HPDE6-E6E7 (cell line): Measurements from ENCODE around the gene LCN15.
A peak's percentile ranks its signal among the peaks of the same experiment; 100 is the strongest.
"Not testable (repeated sequence)": the region's sequence is repeated elsewhere in the genome, so short reads cannot be mapped to it uniquely, and the experiment has no call there.

Source experiments
- DNase-seq: peaks from one replicate; pipeline ENCODE4 v3.0.0; 2011; ENCODE audit warnings: missing footprints; ENCODE audit errors: extremely low spot score

LCN15 gene

GRCh38 chr9:136794281-136794999 is 30.1 kb upstream of the LCN15 start:
- DNase-seq, result no peak

- no peak for DNase-seq
These were observed 29.0 kb upstream of the LCN15 start for GRCh38 chr9:136793086-136793946.

DNA sequence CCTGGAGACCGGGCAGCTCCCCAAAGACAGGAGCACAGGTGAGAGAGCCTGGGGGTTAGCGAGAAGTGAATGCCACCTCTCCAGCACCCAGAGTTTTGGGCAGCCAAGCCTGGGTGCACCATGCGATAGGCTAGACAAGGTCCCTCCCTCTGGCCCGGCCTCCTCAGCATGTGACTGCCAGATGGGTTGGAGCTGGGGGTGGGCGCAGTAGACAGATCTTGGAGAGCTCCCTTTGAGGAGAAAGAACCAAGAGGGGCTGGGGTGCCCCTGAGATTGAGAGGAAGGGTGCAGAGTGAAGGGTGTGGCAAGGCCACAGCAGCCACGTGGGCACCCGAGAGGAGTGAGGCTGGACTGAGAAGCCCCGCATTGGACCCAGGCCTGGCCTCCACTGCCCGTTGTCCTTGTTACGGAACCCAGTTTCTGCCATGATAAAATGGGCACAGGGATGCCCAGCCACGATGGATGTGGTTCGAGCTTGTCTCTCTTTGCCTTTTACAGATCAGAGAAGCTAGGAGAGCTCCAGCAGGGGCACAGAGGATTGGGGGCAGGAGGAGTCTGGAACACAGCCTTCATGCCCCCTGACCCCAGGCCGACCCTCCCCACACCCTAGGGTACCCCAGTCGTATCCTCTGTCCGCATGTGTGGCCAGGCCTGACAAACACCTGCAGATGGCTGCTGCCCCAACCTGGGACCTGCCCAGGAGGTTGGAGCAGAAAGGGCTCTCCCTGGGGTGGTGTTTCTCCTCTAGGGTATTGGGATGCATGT is 28.2 kb upstream of the LCN15 start:
- no peak for DNase-seq

DNA sequence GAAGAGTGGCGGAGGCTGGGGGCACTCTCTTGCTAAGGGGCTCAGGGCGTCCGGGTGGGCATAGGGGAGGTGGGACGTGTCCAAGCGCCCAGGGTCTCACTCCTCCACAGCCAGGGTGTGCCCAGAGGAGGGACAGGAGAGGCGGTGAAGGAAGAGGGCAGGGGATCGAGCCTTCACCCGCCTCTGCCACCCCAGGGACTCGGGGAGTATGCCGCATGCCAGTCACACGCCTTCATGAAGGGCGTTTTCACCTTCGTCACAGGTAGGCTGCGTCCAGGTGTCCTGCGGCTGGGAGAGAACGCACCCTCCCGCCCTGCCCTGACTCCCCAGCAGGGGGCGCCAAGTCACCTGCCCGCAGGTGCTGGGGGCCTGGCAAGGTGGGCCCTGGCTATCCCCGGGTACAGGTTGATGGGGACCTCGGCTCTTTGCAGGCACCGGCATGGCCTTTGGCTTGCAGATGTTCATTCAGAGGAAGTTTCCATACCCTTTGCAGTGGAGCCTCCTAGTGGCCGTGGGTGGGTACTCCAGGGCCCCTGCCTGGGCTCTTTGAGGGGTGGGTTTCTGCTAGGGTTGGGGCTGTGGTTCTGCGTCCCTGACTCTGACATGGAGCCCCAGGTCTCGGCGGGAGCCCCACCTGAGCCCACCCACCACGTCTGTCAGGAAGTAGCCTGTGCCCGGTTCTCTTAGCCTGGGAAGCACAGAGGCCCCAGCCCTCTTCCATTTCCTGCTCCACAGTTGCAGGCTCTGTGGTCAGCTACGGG is 27.4 kb upstream of the LCN15 start:
- peak; percentile 81 for DNase-seq

DNA sequence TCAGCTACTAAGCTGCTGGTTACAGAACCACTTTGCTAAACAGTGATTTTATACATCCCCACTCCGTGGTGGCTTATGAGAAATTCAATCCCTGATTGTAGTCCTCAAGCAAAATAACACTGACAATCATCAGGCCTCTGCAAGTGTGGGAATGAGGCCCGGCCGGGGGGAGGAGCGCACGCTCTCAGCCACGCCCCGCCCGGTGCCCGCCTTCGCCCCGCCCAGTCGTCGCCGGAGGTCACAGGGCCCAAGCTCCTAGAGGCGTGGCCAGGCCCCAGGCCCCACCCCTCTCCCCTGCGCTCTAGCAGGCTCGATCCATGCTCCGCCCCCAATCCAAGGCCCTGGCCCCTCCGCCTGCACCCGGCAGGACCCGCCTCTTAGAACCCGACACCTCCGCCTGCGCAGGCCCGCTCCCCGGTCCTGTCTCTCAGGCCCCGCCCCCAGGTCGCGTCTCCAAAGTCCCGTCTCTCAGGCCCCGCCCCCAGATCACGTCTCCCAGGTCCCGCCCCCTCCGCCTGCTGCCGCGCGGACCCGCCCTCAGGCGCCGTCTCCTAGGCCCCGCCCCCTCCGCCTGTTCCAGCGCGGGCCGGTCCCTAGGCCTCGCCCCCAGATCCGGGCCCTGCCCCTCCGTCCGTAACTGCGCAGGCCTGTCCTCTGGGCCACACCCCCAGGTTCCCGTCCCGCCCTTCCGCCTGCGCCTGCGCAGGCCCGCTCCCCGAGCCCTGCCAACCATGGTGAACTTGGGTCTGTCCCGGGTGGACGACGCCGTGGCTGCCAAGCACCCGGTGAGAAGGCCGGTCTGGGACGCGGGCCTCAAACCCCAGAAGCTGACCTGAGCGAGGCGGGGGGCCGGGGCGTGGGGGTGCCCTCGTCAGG is 26.6 kb upstream of the LCN15 start, which contains the start of gene TMEM141:
TSS of gene TMEM141 (plus strand) at position 705 of the 876 bp plus-strand sequence. CDS start at position 732, 27 bp downstream.
- peak; percentile 92 for DNase-seq

DNA sequence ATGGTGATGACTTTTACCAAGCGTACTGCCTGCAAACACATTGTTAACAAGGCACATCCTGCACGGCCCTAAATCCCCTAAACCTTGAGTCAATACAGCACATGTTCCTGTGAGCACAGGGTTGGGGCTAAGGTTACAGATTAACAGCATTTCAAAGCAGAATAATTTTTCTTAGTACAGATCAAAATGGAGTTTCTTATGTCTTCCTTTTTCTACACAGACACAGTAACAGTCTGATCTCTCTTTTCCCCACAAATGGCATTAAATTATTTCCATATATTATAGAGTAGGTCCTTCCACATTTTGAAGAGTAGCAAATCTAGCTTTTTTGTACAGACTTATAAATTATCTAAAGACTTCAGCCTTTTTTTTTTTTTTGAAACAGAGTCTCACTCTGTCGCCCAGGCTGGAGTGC is 25.2 kb upstream of the LCN15 start:
- no peak for DNase-seq

GRCh38 chr9:136788644-136789522 is 24.6 kb upstream of the LCN15 start:
- DNase-seq, result not testable (repeated sequence)

GRCh38 chr9:136787690-136788400 is 23.5 kb upstream of the LCN15 start:
- no peak for DNase-seq

GRCh38 chr9:136786983-136787382 is 22.7 kb upstream of the LCN15 start:
- not testable (repeated sequence) for DNase-seq

DNA sequence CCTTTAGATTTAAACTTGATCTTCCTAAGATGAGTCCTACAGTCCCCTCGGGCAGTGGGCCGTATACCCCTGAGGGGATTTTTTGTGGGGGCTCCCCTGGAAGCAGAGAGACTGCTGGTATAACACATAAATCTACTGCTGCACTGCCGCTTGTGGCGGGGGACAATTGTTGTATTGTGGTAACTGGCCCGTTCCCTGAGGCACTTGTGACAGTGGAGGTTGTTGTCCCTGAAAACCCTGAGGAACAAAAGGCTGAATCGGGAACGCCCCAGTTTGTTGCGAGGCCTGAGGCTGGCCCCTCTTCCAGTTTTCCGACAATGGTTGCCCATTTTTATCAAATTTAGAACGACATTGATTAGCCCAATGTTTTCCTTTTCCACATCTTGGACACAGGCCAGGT is 22.1 kb upstream of the LCN15 start:
- no peak for DNase-seq

GRCh38 chr9:136785565-136786355 is 21.4 kb upstream of the LCN15 start:
- not testable (repeated sequence) for DNase-seq

DNA sequence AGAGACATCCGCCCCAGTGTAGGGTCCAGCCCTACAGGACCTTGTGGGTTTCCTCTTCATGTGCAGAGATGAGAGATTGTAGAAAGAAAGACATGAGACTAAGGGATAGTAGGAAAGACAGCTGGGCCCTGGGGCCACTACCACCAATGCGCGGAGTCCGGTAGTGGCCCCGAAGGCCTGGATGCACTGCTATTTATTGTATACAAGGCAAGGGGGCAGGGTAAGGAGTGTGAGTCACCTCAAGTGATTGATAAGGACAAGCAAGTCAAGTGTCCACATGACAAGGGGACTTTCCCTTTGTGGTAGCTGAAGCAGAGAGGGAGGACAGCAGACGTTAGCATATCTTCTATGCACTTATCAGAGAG is 20.7 kb upstream of the LCN15 start:
- no peak for DNase-seq

GRCh38 chr9:136784249-136784996 is 20.1 kb upstream of the LCN15 start:
- no peak for DNase-seq

DNA sequence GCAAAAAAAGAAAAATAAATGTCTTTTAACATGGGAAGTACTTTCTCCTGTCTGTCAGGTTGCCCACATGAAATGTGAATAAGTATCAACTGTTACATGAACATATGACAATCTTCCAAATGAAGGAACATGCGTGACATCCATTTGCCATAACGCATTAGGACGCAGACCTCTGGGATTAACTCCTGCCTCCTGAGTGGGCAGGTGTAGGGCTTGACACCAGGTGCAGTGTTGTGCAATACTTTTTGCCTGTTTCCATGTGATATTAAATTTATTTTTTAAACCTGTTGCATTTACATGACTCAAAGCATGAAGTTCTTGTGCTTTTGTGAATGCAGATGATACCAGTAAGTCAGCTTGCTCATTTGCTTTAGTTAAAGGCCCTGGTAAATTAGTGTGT is 18.1 kb upstream of the LCN15 start:
- DNase-seq, result no peak

DNA sequence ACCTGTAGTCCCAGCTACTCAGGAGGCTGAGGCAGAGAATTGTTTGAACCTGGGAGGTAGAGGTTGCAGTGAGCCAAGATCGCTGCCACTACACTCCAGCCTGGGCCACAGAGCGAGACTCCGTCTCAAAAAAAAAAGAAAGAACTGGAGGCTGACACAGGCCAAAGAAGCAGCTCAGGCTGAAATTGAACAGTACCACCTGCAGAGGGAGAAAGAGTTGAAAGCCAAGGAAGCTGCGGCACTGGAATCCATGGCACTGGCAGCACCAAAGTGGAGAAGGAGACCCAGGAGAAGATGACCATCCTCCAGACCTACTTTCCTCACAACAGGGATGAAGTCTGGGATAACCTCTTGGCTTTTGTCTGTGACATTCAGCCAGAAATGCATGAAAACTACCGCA is 15.5 kb upstream of the LCN15 start:
- DNase-seq, result no peak

DNA sequence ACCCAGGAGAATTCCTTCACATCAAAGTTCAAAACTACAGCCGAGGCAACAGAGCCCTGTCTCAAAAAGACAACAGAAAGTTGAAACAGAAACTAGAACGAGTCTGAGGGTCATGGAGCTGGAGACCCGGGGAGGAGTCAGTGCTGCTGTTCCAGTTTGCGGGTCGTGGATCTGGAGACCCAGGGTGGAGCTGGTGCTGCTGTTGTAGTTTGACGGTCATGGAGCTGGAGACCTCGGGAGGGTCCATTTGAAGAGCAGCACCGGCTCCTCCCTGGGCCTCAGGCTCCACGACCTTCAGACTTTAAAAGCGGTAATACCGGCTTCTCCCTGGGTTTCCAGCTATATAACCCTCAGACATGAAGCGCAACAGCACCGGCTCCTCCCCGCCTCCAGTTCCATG is 13.0 kb upstream of the LCN15 start:
- DNase-seq, result no peak

GRCh38 chr9:136776947-136777346 is 12.6 kb upstream of the LCN15 start:
- DNase-seq, result no peak
